H9 (cell line): Measurements from ENCODE around the gene THOP1. TPM values are rescaled to one million over a fixed set of nuclear protein-coding genes. Genes with fewer than 3 reads are reported as not detected.
A peak's percentile ranks its signal among the peaks of the same experiment; 100 is the strongest.

Source experiments
- DNase-seq: peaks from one replicate; pipeline ENCODE4 v3.0.0-alpha.2; 2017
- H2AFZ ChIP-seq: one replicate; pipeline ENCODE4 v1.6.1; 2013; ENCODE audit warnings: mild to moderate bottlenecking, low read length, control low read depth, moderate library complexity
- H2AK5ac ChIP-seq: 2 replicates; pipeline ENCODE4 v1.6.1; 2013; ENCODE audit warnings: low read length, control low read depth, mixed read lengths; ENCODE audit not compliant: insufficient read length
- H2BK120ac ChIP-seq: one replicate; pipeline ENCODE4 v1.6.1; 2013; ENCODE audit warnings: low read depth, mild to moderate bottlenecking, low read length, control low read depth, inconsistent platforms; ENCODE audit not compliant: poor library complexity, severe bottlenecking
- H2BK12ac ChIP-seq: 2 replicates; pipeline ENCODE4 v1.6.1; 2013; ENCODE audit warnings: low read length, control low read depth, mixed read lengths, low read depth; ENCODE audit not compliant: insufficient read length
- H2BK15ac ChIP-seq: 2 replicates; pipeline ENCODE4 v1.6.1; 2013; ENCODE audit warnings: low read depth, low read length, control low read depth
- H2BK20ac ChIP-seq: one replicate; pipeline ENCODE4 v1.6.1; 2013; ENCODE audit warnings: low read depth, mild to moderate bottlenecking, low read length, control low read depth, inconsistent platforms; ENCODE audit not compliant: poor library complexity, severe bottlenecking
- H2BK5ac ChIP-seq: 2 replicates; pipeline ENCODE4 v1.6.1; 2013; ENCODE audit warnings: low read length, control low read depth, mixed read lengths; ENCODE audit not compliant: insufficient read length
- H3K14ac ChIP-seq: 2 replicates; pipeline ENCODE4 v1.6.1; 2013; ENCODE audit warnings: low read length, control low read depth; ENCODE audit not compliant: insufficient read depth
- H3K18ac ChIP-seq: 2 replicates; pipeline ENCODE4 v1.6.1; 2013; ENCODE audit warnings: low read depth, mild to moderate bottlenecking, mixed read lengths, low read length, control low read depth; ENCODE audit not compliant: insufficient read length
- H3K23ac ChIP-seq: 2 replicates; pipeline ENCODE4 v1.6.1; 2013; ENCODE audit warnings: low read length, control low read depth, mixed read lengths, low read depth; ENCODE audit not compliant: insufficient read length
- H3K23me2 ChIP-seq: 2 replicates; pipeline ENCODE4 v1.6.1; 2013; ENCODE audit warnings: low read depth, mild to moderate bottlenecking, mixed read lengths, low read length, control low read depth; ENCODE audit not compliant: insufficient read length, poor library complexity, severe bottlenecking
- H3K27ac ChIP-seq: 2 replicates; pipeline ENCODE4 v1.5.1; 2013; ENCODE audit warnings: low read length, control low read depth, mixed read lengths, low read depth; ENCODE audit not compliant: insufficient read length
- H3K27me3 ChIP-seq: 2 replicates; pipeline ENCODE4 v1.6.1; 2013; ENCODE audit warnings: low read length, control low read depth, inconsistent platforms; ENCODE audit not compliant: insufficient read depth
- H3K4ac ChIP-seq: 2 replicates; pipeline ENCODE4 v1.6.1; 2013; ENCODE audit warnings: low read depth, mild to moderate bottlenecking, control low read depth, inconsistent platforms, low read length, moderate library complexity
- H3K4me1 ChIP-seq: 2 replicates; pipeline ENCODE4 v1.6.1; 2013; ENCODE audit warnings: low read length, control low read depth, inconsistent platforms; ENCODE audit not compliant: insufficient read depth
- H3K4me2 ChIP-seq: 2 replicates; pipeline ENCODE4 v1.6.1; 2013; ENCODE audit warnings: low read length, control low read depth, mixed read lengths; ENCODE audit not compliant: insufficient read length, insufficient read depth
- H3K56ac ChIP-seq: 2 replicates; pipeline ENCODE4 v1.6.1; 2013; ENCODE audit warnings: low read depth, mild to moderate bottlenecking, mixed read lengths, low read length, control low read depth; ENCODE audit not compliant: insufficient read length
- H3K79me1 ChIP-seq: 2 replicates; pipeline ENCODE4 v1.6.1; 2013; ENCODE audit warnings: low read depth, mild to moderate bottlenecking, moderate library complexity, low read length, control low read depth, inconsistent platforms; ENCODE audit not compliant: insufficient read depth, poor library complexity, severe bottlenecking
- H3K79me2 ChIP-seq: 2 replicates; pipeline ENCODE4 v1.6.1; 2013; ENCODE audit warnings: low read length, control low read depth, inconsistent platforms; ENCODE audit not compliant: insufficient read depth
- H3K9ac ChIP-seq: 2 replicates; pipeline ENCODE4 v1.6.1; 2013; ENCODE audit warnings: low read length, control low read depth, mixed read lengths; ENCODE audit not compliant: insufficient read length; ENCODE audit errors: extremely low read depth
- H3K9me3 ChIP-seq: one replicate; pipeline ENCODE4 v1.6.1; 2013; ENCODE audit warnings: low read depth, low read length, inconsistent platforms; ENCODE audit not compliant: control insufficient read depth
- H3T11ph ChIP-seq: one replicate; pipeline ENCODE4 v1.6.1; 2013; ENCODE audit warnings: mild to moderate bottlenecking, low read length, control low read depth, inconsistent platforms
- H4K20me1 ChIP-seq: one replicate; pipeline ENCODE4 v1.6.1; 2013; ENCODE audit not compliant: control insufficient read depth, insufficient read length, insufficient read depth
- H4K5ac ChIP-seq: 2 replicates; pipeline ENCODE4 v1.6.1; 2013; ENCODE audit warnings: low read depth, mild to moderate bottlenecking, mixed read lengths, low read length, control low read depth; ENCODE audit not compliant: insufficient read length
- H4K8ac ChIP-seq: replicated peaks from 2 replicates; pipeline ENCODE4 v1.6.1; 2013; ENCODE audit warnings: low read length, control low read depth, mixed read lengths, low read depth; ENCODE audit not compliant: insufficient read length
- H4K91ac ChIP-seq: 2 replicates; pipeline ENCODE4 v1.6.1; 2013; ENCODE audit warnings: low read depth, mild to moderate bottlenecking, moderate library complexity, mixed read lengths, low read length, control low read depth; ENCODE audit not compliant: insufficient read length
- H3K27ac Mint-ChIP-seq, 3 experiments: 2 replicates in 2 of 3; 3 replicates in 1 of 3; pipeline ENCODE4 v1.8.0; 2020 to 2021; ENCODE audit warnings: mixed read lengths in 3 of 3, mild to moderate bottlenecking in 1 of 3, moderate library complexity in 1 of 3
- H3K27me3 Mint-ChIP-seq: 2 replicates; pipeline ENCODE4 v1.8.0; 2021; ENCODE audit warnings: low read depth, mild to moderate bottlenecking, moderate library complexity, mixed read lengths
- H3K36me3 Mint-ChIP-seq, 3 experiments: 2 replicates in 2 of 3; 3 replicates in 1 of 3; pipeline ENCODE4 v1.8.0; 2020 to 2021; ENCODE audit warnings: low read depth in 3 of 3, mixed read lengths in 3 of 3; ENCODE audit not compliant: insufficient read depth in 1 of 3
- H3K4me1 Mint-ChIP-seq, 2 experiments: 2 replicates each; pipeline ENCODE4 v1.8.0; 2020; ENCODE audit warnings: mixed read lengths in 2 of 2
- H3K4me3 Mint-ChIP-seq, 2 experiments: 2 replicates in 1 of 2; 3 replicates in 1 of 2; pipeline ENCODE4 v1.8.0; 2020 to 2021; ENCODE audit warnings: mild to moderate bottlenecking in 2 of 2, mixed read lengths in 2 of 2, moderate library complexity in 1 of 2
- H3K9me3 Mint-ChIP-seq, 2 experiments: 2 replicates in 1 of 2; 3 replicates in 1 of 2; pipeline ENCODE4 v1.8.0; 2020; ENCODE audit warnings: mild to moderate bottlenecking in 2 of 2, mixed read lengths in 2 of 2, moderate library complexity in 1 of 2
- CTCF ChIP-seq: fragments of 200-600 bp; sonication (generic); conservative IDR thresholded peaks from 3 replicates; pipeline ENCODE4 v1.8.0; 2021; ENCODE audit warnings: antibody characterized with exemption, mild to moderate bottlenecking
- WGBS: extraction: QIAGEN DNeasy Blood & Tissue Kit; methylation state at CpG from one replicate; pipeline ENCODE4 v1.1.7; 2013; ENCODE audit warnings: missing lambda C conversion rate, low lambda C conversion rate, mixed read lengths; ENCODE audit not compliant: insufficient read length; ENCODE audit errors: extremely low coverage; 5-methylcytosine and 5-hydroxymethylcytosine counted together
- total RNA-seq: library from RNA; stranded (reverse); gene quantifications from 2 replicates; pipeline ENCODE4 v1.2.1, GENCODE V29; 2021

The THOP1 gene
- total RNA-seq, 1 experiment from 2014 or later, result 150 TPM

- Mint-ChIP-seq H3K27ac (peak overlapping the region; percentile 38 to 87 (median 69); a peak in 3 of 7 replicates), H3K27me3 (no peaks in the 10 kb centered on the region)
- no peak for TF ChIP-seq CTCF
Measured at GRCh38 chr19:2775556-2776430, 9.5 kb upstream of the THOP1 start.

More at GRCh38 chr19:2775556-2776430, 9.5 kb upstream of the THOP1 start:
- no peaks in the 10 kb centered on the region for H3K27me3 ChIP-seq
- no peaks in the 10 kb centered on the region for H3K4me1 ChIP-seq
- H3T11ph ChIP-seq, result no peak overlapping the region
- no peaks in the 10 kb centered on the region for H4K20me1 ChIP-seq
- peaks cover 76% of the 10 kb centered on the region for H3K79me2 ChIP-seq
- no peak overlapping the region for H3K23ac ChIP-seq
- no CpG with 5 or more reads among the region's 29 CpGs for WGBS
- Mint-ChIP-seq H3K9me3 (no peaks in the 10 kb centered on the region), H3K36me3 (peaks cover 8 to 27% (median 21%) of the 10 kb centered on the region in 3 experiments; a peak in 6 of 7 replicates), H3K4me1 (no peaks in the 10 kb centered on the region; a peak in 1 of 4 replicates), H3K4me3 (no peak overlapping the region)
- H3K14ac ChIP-seq, result no peak overlapping the region
- no peak overlapping the region for H3K27ac ChIP-seq
- no peak overlapping the region for H3K18ac ChIP-seq
- no peaks in the 10 kb centered on the region for H3K9me3 ChIP-seq
- no peak for DNase-seq
- H2AK5ac ChIP-seq, result no peak overlapping the region
- no peak overlapping the region for H2BK20ac ChIP-seq
- no peak overlapping the region for H4K5ac ChIP-seq
- H2BK5ac ChIP-seq, result no peak overlapping the region
- H3K4me2 ChIP-seq, result no peak overlapping the region
- H4K8ac ChIP-seq, result no peak overlapping the region
- no peak overlapping the region for H2BK12ac ChIP-seq
- no peak overlapping the region for H2BK120ac ChIP-seq
- H3K23me2 ChIP-seq, result no peaks in the 10 kb centered on the region
- no peak overlapping the region for H2BK15ac ChIP-seq
- no peak overlapping the region for H3K9ac ChIP-seq
- peaks cover 9% of the 10 kb centered on the region for H3K79me1 ChIP-seq
- no peak overlapping the region for H2AFZ ChIP-seq
- no peak overlapping the region for H3K56ac ChIP-seq
- H3K4ac ChIP-seq, result no peak overlapping the region
- H4K91ac ChIP-seq, result no peak overlapping the region
